KOPT-K1 (cell line): ENCODE results near the gene TRABD2B.

ENCODE experiments used
- H3K27ac ChIP-seq: fragments of 200-600 bp; sonication (generic); 2 replicates; pipeline ENCODE4 v1.5.1; 2016; ENCODE audit warnings: antibody characterized with exemption, mild to moderate bottlenecking, low read depth, low read length; ENCODE audit not compliant: poor library complexity, severe bottlenecking
- H3K36me3 ChIP-seq: fragments of 200-600 bp; sonication (generic); 2 replicates; pipeline ENCODE4 v1.5.1; 2017; ENCODE audit warnings: antibody characterized with exemption, mild to moderate bottlenecking, low read length, moderate library complexity; ENCODE audit not compliant: insufficient read depth
- H3K9me3 ChIP-seq: fragments of 200-600 bp; sonication (generic); 2 replicates; pipeline ENCODE4 v1.5.1; 2017; ENCODE audit warnings: antibody characterized with exemption, low read length, mild to moderate bottlenecking; ENCODE audit not compliant: insufficient read depth, poor library complexity, severe bottlenecking

The TRABD2B gene

GRCh38 chr1:47791879-47792608, 205.1 kb downstream of the TRABD2B start:
- Histone ChIP-seq H3K9me3 (no peaks in the 10 kb centered on the region), H3K36me3 (no peaks in the 10 kb centered on the region), H3K27ac (no peak overlapping the region)

- Histone ChIP-seq H3K9me3 (no peaks in the 10 kb centered on the region), H3K36me3 (no peaks in the 10 kb centered on the region), H3K27ac (no peak overlapping the region)
Measured at GRCh38 chr1:47788761-47789160, 208.4 kb downstream of the TRABD2B start.

- no peaks in the 10 kb centered on the region for H3K36me3 ChIP-seq
- no peak overlapping the region for H3K27ac ChIP-seq
- no peaks in the 10 kb centered on the region for H3K9me3 ChIP-seq
Measured at GRCh38 chr1:47787560-47787959, 209.6 kb downstream of the TRABD2B start.

- Histone ChIP-seq H3K9me3 (no peaks in the 10 kb centered on the region), H3K36me3 (no peaks in the 10 kb centered on the region), H3K27ac (no peak overlapping the region)
Measured at GRCh38 chr1:47786316-47786715, 210.9 kb downstream of the TRABD2B start.

GRCh38 chr1:47785561-47786271, 211.5 kb downstream of the TRABD2B start:
- H3K27ac ChIP-seq: no peak overlapping the region
- no peaks in the 10 kb centered on the region for H3K36me3 ChIP-seq
- no peaks in the 10 kb centered on the region for H3K9me3 ChIP-seq

GRCh38 chr1:47785118-47785517, 212.1 kb downstream of the TRABD2B start:
- Histone ChIP-seq H3K9me3 (no peaks in the 10 kb centered on the region), H3K27ac (no peak overlapping the region), H3K36me3 (no peaks in the 10 kb centered on the region)

- H3K27ac ChIP-seq: no peak overlapping the region
- H3K9me3 ChIP-seq: no peaks in the 10 kb centered on the region
- H3K36me3 ChIP-seq: no peaks in the 10 kb centered on the region
Measured at GRCh38 chr1:47784497-47784822, 212.7 kb downstream of the TRABD2B start.

GRCh38 chr1:47783638-47784496, 213.3 kb downstream of the TRABD2B start:
- Histone ChIP-seq H3K9me3 (no peaks in the 10 kb centered on the region), H3K27ac (no peak overlapping the region), H3K36me3 (no peaks in the 10 kb centered on the region)

GRCh38 chr1:47782414-47783166, 214.6 kb downstream of the TRABD2B start:
- Histone ChIP-seq H3K36me3 (no peaks in the 10 kb centered on the region), H3K27ac (no peak overlapping the region), H3K9me3 (no peaks in the 10 kb centered on the region)

- H3K27ac ChIP-seq: no peak overlapping the region
- no peaks in the 10 kb centered on the region for H3K9me3 ChIP-seq
- H3K36me3 ChIP-seq: no peaks in the 10 kb centered on the region
Measured at GRCh38 chr1:47781171-47781959, 215.8 kb downstream of the TRABD2B start.

GRCh38 chr1:47780469-47780995, 216.7 kb downstream of the TRABD2B start:
- no peaks in the 10 kb centered on the region for H3K36me3 ChIP-seq
- H3K27ac ChIP-seq: no peak overlapping the region
- no peaks in the 10 kb centered on the region for H3K9me3 ChIP-seq

GRCh38 chr1:47779613-47780012, 217.6 kb downstream of the TRABD2B start:
- no peak overlapping the region for H3K27ac ChIP-seq
- no peaks in the 10 kb centered on the region for H3K36me3 ChIP-seq
- H3K9me3 ChIP-seq: no peaks in the 10 kb centered on the region

- H3K9me3 ChIP-seq: no peaks in the 10 kb centered on the region
- H3K36me3 ChIP-seq: no peaks in the 10 kb centered on the region
- no peak overlapping the region for H3K27ac ChIP-seq
Measured at GRCh38 chr1:47778280-47778679, 218.9 kb downstream of the TRABD2B start.

GRCh38 chr1:47777322-47777721, 219.9 kb downstream of the TRABD2B start:
- Histone ChIP-seq H3K36me3 (no peaks in the 10 kb centered on the region), H3K27ac (no peak overlapping the region), H3K9me3 (no peaks in the 10 kb centered on the region)
